Caco-2 (cell line): ENCODE data around the gene PUS1. TPM values are rescaled to one million over a fixed set of nuclear protein-coding genes. Genes with fewer than 3 reads are reported as not detected.

ENCODE experiments used
- BruUV-seq: library from RNA; stranded (reverse); fragments of 400-500 nt; replicated peaks from 2 replicates; lab custom pipeline; 2021; lab: Mats Ljungman, UMichigan
- CTCF ChIA-PET: fragments of 300-600 bp; sonication (Branson Sonifier 250); formaldehyde crosslinking; loops from one replicate; lab custom pipeline; 2022; ENCODE audit warnings: antibody characterized with exemption; lab: Charles Lee
- POLR2A ChIA-PET: fragments of 300-600 bp; sonication (Branson Sonifier 250); formaldehyde crosslinking; loops from one replicate; lab custom pipeline; 2022; ENCODE audit warnings: antibody characterized with exemption; lab: Charles Lee
- DNase-seq, 2 experiments: peaks; one replicate each; pipeline versions ENCODE4 v3.0.0 to v3.0.0-alpha.2; 2020 to 2022
- H3K27me3 ChIP-seq: replicated peaks from 2 replicates; pipeline ENCODE4 v1.6.0; 2011; ENCODE audit warnings: low read length; ENCODE audit not compliant: control insufficient read depth, insufficient read depth
- H3K36me3 ChIP-seq: 2 replicates; pipeline ENCODE4 v1.5.1; 2011; ENCODE audit warnings: low read length; ENCODE audit not compliant: control insufficient read depth, insufficient read depth
- H3K4me1 ChIP-seq: fragments of 250-450 bp; sonication (Bioruptor Pico); 2 replicates; pipeline ENCODE4 v1.5.1; 2020; ENCODE audit warnings: mild to moderate bottlenecking
- H3K4me3 ChIP-seq: 2 replicates; pipeline ENCODE4 v1.5.1; 2011; ENCODE audit warnings: low read depth, mild to moderate bottlenecking, control low read depth, low read length
- H3K9me3 ChIP-seq: fragments of 250-450 bp; sonication (Bioruptor Pico); 2 replicates; pipeline ENCODE4 v1.5.1; 2020; ENCODE audit warnings: mild to moderate bottlenecking, moderate library complexity
- H3K27ac Mint-ChIP-seq: one replicate; pipeline ENCODE4 v1.8.0; 2022; ENCODE audit warnings: mixed read lengths; ENCODE audit not compliant: unreplicated experiment
- H3K27me3 Mint-ChIP-seq: one replicate; pipeline ENCODE4 v1.8.0; 2022; ENCODE audit warnings: mixed read lengths; ENCODE audit not compliant: insufficient read depth, unreplicated experiment
- H3K36me3 Mint-ChIP-seq: one replicate; pipeline ENCODE4 v1.8.0; 2022; ENCODE audit warnings: mild to moderate bottlenecking, mixed read lengths; ENCODE audit not compliant: insufficient read depth, unreplicated experiment
- H3K4me1 Mint-ChIP-seq: one replicate; pipeline ENCODE4 v1.8.0; 2022; ENCODE audit warnings: low read depth, mixed read lengths; ENCODE audit not compliant: unreplicated experiment
- H3K4me3 Mint-ChIP-seq: one replicate; pipeline ENCODE4 v1.8.0; 2022; ENCODE audit warnings: mild to moderate bottlenecking, moderate library complexity, mixed read lengths; ENCODE audit not compliant: unreplicated experiment
- H3K9me3 Mint-ChIP-seq: one replicate; pipeline ENCODE4 v1.8.0; 2022; ENCODE audit warnings: mixed read lengths; ENCODE audit not compliant: unreplicated experiment
- CTCF ChIP-seq, 2 experiments: fragments of 200-600 bp in 1 of 2; IDR thresholded peaks; 1 replicate in 1 of 2; 2 replicates in 1 of 2; pipeline versions ENCODE4 v1.5.1 to v1.8.0; 2011 to 2022; ENCODE audit warnings: antibody characterized with exemption in 1 of 2, control low read depth in 1 of 2, inconsistent platforms in 1 of 2, low read depth in 1 of 2, low read length in 1 of 2, mild to moderate bottlenecking in 1 of 2, moderate library complexity in 1 of 2; ENCODE audit not compliant: insufficient read depth in 1 of 2, severe bottlenecking in 1 of 2, unreplicated experiment in 1 of 2
- intact Hi-C: fragments of 100-400 bp; cut with micrococcal nuclease; formaldehyde crosslinking; loops from one replicate; pipeline ENCODE4 v1.10.0; 2022; ENCODE audit not compliant: unreplicated experiment
- total RNA-seq: library from RNA; stranded (reverse); gene quantifications from 2 replicates; pipeline ENCODE4 v1.2.3, GENCODE V29; 2022

PUS1 gene
- total RNA-seq, 1 experiment from 2014 or later = 71.9 TPM

GRCh38 chr12:131917711-131918306 lies 11.3 kb upstream of the PUS1 start:
- no peaks in the 10 kb centered on the region for H3K27me3 Mint-ChIP-seq
- no peak for DNase-seq
- Histone ChIP-seq H3K36me3 (no peaks in the 10 kb centered on the region; the same call in none of the 2 replicates), H3K4me1 (no peaks in the 10 kb centered on the region), H3K9me3 (no peaks in the 10 kb centered on the region), H3K27me3 (no peaks in the 10 kb centered on the region), H3K4me3 (no peak overlapping the region)
- CTCF ChIA-PET = interaction anchor here (0.6 kb wide), 1 partner anchor 21 kb away, joined by 5 read pairs; no protein-coding TSS in a partner anchor
- no TSS peak for BruUV-seq
- intact Hi-C loops = no loop called here
- peaks cover 28% of the 10 kb centered on the region for H3K36me3 Mint-ChIP-seq
- H3K27ac Mint-ChIP-seq = no peak overlapping the region
- H3K4me3 Mint-ChIP-seq = no peak overlapping the region
- H3K4me1 Mint-ChIP-seq = no peaks in the 10 kb centered on the region
- no peak for TF ChIP-seq CTCF (IDR thresholded peaks at IDR 0.05; ENCODE audit: insufficient read depth in 1 of 2, low read depth in 1 of 2, low read length in 1 of 2, severe bottlenecking in 1 of 2, unreplicated experiment in 1 of 2)
- no peaks in the 10 kb centered on the region for H3K9me3 Mint-ChIP-seq
- POLR2A ChIA-PET = interaction anchor here (0.5 kb wide), 1 partner anchor 32 kb away, joined by 3 read pairs; the partner anchor contains the start of gene EP400

GRCh38 chr12:131918311-131919050 lies 10.6 kb upstream of the PUS1 start:
- no peaks in the 10 kb centered on the region for H3K27me3 ChIP-seq
- CTCF ChIA-PET = no interaction called here
- DNase-seq = no peak
- no TSS peak for BruUV-seq
- no peaks in the 10 kb centered on the region; the same call in none of the 2 replicates for H3K36me3 ChIP-seq
- H3K4me1 ChIP-seq = no peaks in the 10 kb centered on the region
- no peak overlapping the region for H3K4me3 Mint-ChIP-seq
- POLR2A ChIA-PET = interaction anchor here (0.5 kb wide), 1 partner anchor 31 kb away, joined by 3 read pairs; the partner anchor contains the start of gene EP400
- no peaks in the 10 kb centered on the region for H3K9me3 ChIP-seq
- H3K36me3 Mint-ChIP-seq = peaks cover 28% of the 10 kb centered on the region
- H3K4me1 Mint-ChIP-seq = no peaks in the 10 kb centered on the region
- H3K27ac Mint-ChIP-seq = no peak overlapping the region
- no peaks in the 10 kb centered on the region for H3K9me3 Mint-ChIP-seq
- TF ChIP-seq CTCF (IDR thresholded peaks at IDR 0.05; ENCODE audit: insufficient read depth in 1 of 2, low read depth in 1 of 2, low read length in 1 of 2, severe bottlenecking in 1 of 2, unreplicated experiment in 1 of 2) = no peak
- intact Hi-C loops = no loop called here
- no peak overlapping the region for H3K4me3 ChIP-seq
- H3K27me3 Mint-ChIP-seq = no peaks in the 10 kb centered on the region

GRCh38 chr12:131919051-131919347 lies 10.1 kb upstream of the PUS1 start:
- H3K4me1 Mint-ChIP-seq = no peaks in the 10 kb centered on the region
- DNase-seq = no peak
- H3K4me3 Mint-ChIP-seq = no peak overlapping the region
- Histone ChIP-seq H3K9me3 (no peaks in the 10 kb centered on the region), H3K4me1 (no peaks in the 10 kb centered on the region), H3K36me3 (no peaks in the 10 kb centered on the region; the same call in none of the 2 replicates), H3K4me3 (no peak overlapping the region), H3K27me3 (no peaks in the 10 kb centered on the region)
- peaks cover 28% of the 10 kb centered on the region for H3K36me3 Mint-ChIP-seq
- no peaks in the 10 kb centered on the region for H3K27me3 Mint-ChIP-seq
- no peaks in the 10 kb centered on the region for H3K9me3 Mint-ChIP-seq
- ChIA-PET POLR2A (no interaction called here), CTCF (no interaction called here)
- intact Hi-C loops = no loop called here
- H3K27ac Mint-ChIP-seq = no peak overlapping the region
- TF ChIP-seq CTCF (IDR thresholded peaks at IDR 0.05; ENCODE audit: insufficient read depth in 1 of 2, low read depth in 1 of 2, low read length in 1 of 2, severe bottlenecking in 1 of 2, unreplicated experiment in 1 of 2) = no peak
- no TSS peak for BruUV-seq
